Stimulated activated CD4-positive, alpha-beta T cell treated with anti-CD3 and anti-CD28 coated beads, Interleukin-1b, Interleukin-23, amount 100 ng/mL, for 24 hours (primary cell): ENCODE measurements around the gene GNLY.
"Not testable (repeated sequence)": the region's sequence is repeated elsewhere in the genome, so short reads cannot be mapped to it uniquely, and the experiment has no call there.

ENCODE experiments used
- DNase-seq, 4 experiments: peaks; one replicate each; pipeline ENCODE4 v3.0.0-alpha.2; 2020; ENCODE audit warnings: low read depth in 4 of 4, low spot score in 1 of 4

Gene GNLY

DNA sequence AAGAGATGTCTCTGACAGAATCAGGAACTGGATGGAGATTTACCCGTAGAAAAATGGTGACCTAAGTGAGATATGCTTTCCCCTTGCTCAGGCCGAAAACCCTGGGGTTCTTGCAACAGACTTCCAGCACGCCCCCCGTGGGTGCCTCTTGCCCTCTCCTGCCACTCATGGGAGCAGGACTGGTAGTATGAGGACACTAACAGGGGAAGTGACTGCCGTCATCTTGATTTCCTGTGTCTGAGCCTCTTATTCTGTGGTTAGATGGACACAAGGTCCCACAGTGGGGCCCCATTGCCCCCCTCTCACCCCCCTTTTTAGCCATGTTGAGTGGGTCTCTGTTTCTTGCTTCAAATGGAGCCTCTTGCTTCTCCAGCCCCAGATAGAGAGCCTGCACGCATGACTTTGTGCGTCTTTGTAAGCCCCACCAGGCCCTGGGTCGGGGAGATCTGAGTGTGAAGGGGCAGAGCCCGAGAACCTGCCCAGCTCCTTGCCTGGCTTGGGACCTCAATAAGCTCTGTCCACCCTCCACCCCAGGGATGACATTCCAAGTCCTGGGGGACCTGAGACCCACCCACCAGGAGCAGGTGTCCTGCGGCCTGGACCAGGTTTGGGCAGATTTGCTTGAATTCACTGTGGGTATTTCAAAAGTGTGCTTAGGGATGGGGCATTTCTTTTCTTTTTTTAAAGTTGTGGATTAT lies 12.6 kb downstream of the GNLY start:
- DNase-seq, result no peak

DNA sequence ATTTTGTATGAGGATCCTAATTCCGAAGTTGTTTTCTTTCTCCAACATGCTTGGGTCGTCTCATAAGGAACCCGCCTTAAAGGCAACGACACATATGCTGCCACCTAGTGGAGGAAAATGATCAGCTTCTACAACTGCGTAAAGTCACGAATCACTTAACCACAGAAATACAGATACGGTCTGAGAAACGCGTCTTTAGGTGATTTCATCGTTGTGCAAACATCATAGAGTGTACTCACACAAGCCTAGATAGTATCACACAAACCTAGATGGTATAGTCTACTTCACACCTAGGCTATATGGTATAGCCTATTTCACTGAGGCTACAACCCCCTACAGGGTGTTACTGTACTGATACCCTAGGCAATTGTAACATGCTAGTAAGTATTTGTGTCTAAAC lies 13.1 kb downstream of the GNLY start:
- DNase-seq, result peak; percentile 26 to 39 (median 32)

DNA sequence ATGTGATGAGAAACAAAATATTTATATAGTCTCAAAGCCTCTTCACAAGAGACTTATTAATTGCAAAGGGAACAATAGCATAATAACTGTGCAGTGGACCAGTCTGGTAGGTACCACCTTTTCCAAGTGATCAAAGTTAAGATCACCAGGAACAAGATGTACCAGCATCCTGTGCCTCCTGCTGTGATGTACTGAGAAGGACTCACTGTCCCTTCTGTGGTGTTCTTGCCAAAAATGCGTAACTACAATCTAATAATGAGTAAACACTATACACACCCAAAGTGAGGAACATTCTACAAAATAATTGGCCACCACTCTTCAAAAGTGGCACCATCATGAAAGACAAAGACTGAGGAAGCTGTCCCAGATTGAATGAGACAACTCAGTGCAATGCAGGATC lies 14.5 kb downstream of the GNLY start:
- no peak for DNase-seq

DNA sequence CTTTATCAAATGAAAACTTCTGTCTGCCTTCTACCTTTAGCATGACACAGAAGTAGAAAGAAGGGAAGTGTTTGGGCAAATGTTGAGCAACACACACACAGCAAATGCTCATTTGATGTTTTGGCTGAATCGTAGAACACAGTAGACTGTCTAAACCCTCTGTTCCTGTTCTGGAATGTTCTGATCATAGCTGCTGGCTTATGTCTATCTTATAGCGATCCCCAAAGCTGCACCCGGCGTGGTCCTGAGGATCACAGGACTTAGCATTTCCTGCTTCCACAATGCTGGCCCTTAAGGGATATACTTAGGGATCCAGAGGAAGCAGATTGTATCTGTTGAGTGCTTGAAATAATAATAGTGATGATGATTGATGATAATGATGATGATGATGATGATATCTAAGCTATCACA lies 15.2 kb downstream of the GNLY start:
- DNase-seq, result no peak

DNA sequence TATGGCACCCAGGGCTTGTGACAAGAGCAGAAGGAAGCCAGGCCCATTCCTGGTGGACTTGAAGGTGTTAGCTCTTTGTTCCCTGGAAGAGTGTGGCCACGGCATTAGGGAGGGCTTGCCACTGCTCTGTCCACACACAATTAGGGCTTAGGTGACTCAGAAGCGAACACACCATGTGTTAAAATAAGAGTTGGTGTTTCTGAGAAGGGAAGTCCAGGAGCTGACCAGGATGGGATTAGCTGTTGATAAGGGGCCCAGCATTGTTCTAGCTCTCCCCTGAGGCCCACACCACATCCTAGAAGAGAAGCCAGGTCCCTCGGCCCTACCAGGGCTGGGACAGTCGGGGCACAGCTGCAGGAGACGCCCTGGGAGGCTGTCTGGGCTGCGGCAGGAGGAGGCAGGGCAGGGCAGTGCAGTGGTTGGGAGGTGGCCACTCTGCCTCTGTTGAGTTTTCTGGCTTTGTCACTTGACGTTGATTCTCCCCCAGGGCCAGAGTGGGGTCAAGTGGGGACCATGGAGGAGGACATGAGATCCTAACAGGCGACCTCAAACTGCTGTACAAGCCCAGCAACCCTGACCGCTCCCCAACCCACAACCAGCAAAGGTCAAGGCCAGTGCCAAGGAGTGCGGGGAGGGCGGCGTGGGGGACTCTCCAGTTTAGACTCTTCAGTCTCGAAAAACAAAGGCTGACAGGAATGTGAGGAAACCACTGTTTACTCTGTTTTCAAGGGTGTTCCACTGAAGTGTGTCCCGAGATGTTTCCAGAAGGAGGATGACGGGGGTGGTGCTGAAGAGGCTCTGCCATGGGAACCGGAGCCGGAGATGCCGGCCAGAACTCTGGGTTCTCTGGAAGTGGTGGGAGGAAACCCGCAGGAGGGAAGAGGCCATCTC lies 16.8 kb downstream of the GNLY start:
- DNase-seq, result no peak

DNA sequence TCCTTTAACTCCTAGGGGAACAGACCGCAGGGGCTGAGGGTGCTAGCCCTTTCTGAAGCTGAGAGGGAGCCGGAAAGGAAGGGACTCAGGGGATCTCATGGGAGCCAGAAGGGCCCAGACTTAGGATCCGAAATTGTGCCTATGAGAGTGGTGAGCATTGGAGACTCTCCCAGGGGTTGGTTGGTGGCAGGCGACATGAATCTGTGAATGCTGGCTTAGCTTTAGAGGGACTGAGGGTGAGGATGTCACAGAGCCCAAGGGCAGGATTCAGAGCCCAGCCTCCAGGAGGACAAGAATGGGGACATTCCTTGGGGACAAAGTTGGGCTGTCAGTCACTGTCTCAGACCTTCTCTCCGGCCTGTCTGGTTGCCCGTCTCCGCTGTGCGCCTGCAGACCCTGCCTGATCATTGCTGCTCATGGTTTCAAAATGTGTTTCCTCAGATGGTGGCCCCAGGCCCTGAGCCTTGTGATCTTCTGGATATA lies 17.5 kb downstream of the GNLY start:
- DNase-seq, result no peak

DNA sequence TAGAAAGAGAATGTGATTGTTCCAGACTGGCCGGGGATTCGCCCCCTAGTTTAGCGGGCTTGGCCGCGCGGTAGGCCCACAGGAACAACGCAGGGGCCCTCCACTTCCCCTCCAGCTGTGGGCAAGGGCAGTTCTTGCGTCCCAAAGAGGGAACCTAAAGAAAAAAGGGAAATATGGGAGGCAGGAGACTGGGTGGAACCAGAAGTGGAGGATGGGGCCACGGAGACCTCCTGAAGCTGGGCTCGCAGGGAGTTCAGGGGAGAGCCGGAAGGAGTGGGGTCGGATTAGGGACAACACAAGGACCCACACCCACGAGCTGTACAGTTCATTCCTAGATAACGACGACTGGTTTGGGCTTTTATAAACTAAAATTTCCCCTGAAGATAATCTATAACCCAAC lies 18.2 kb downstream of the GNLY start:
- DNase-seq, result no peak

DNA sequence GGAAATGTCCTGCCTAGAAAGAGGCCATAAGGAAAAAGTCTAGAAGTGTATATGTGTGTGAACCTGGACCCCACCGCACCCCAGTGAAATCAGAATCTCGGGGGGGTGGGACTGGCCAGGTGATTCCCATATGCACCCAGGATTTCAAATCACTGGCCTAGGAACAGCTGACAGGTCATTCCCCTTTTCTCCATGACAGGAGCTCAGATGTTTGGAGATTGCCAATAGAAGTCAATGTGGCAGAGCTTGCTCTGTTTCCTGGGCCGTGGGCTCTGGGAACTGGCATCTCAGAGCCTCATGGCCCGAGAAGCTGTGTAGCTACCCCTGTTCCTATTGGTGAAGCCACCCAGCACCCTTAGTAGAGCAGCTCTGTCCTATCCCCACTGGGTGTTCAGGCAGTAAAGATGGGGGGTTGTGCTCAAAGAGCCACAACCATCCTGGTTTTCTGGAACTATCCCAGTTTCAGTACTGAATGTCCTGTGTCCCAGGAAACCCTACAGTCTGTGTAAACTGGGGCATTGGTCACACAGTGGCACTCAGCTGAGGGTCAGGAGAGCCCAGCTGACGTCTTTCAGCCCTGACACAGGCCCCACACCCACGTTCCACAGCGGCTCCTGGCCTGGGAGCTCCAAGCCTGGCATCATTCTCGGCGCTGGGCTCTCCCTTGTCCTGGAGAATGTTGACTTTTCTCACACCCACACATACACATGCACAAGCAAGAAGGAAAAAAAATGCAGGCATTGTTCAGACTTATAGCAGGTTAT lies 18.9 kb downstream of the GNLY start:
- no peak for DNase-seq

DNA sequence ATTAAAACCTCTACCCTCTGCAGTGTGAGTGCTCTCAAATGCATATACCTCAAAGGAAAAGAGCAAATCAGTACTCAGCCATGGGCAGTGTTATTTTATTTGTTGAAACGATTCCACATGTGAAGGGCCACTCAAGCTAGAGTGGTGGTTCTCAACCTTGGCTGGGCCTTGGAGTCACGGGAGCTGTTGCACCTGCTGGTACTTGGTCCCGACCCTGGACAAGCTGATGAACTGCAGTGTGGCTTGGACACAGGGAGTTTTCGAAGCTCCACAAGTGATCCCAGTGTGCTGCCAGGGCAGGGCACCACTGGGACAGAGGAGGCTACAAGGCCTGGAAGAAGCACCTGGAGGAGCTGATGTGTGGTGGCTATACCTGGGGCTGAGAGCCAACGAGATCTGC lies 19.7 kb downstream of the GNLY start:
- DNase-seq, result no peak

DNA sequence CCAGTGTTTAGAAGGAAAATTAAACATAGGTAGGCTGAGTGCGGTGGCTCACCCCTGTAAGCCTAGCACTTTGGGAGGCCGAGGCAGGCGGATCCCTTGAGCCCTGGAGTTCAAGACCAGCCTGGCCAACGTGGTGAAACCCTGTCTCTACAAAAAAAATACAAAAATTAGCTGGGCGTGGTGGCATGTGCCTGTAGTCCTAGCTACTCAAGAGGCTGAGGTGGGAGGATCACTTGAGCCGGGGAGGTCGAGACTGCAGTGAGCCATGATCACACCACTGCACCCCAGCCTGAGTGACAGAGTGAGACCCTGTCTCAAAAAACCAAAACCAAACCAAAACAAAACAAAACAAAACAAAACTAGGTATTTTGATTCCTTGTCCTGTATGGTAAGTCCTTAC lies 20.3 kb downstream of the GNLY start:
- DNase-seq, result not testable (repeated sequence)

DNA sequence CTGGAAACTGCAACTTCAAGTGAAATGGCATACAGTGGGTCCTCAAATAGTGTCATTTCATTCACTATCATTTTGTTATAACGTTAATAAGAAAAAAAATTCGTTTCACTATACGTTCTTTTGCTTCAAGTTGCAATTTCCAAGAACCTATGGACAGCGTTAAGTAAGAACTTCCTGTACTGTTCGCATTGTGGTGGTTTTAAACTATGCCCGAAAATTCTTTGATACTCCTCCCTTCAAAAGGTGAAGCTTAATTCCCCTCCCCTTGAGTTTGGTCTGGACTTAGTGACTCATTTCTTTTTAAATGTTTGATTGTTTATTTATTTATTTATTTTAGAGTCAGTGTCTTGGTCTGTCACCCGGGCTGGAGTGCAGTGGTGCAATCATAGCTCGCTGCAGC lies 20.7 kb downstream of the GNLY start:
- no peak for DNase-seq

DNA sequence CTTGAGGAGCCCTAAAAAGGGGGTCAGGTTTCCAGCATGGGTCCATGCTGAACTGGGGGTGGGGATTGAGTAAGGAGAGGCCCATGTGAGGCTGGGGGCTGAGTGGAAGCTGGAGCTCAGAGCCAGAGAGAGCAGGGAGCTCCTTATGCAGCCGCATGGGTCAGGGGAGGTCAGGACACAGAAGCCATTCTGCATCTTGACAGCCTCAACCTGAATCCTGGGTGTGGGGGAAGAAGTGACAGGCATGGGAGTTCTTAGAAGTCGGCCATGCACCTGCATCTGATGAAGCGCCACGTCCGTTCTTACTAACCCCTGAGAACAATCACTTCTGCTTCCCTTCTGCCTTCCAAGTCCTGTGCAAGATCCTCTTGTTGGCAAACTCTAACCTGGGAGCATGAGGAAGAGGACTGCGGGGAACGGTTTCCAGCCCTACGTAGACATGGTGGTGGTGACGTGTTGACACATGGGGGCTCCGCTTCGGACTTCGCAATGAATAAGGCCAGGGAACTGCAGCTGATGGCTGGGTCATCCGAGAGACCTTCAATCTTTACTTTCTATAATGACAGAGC lies 22.3 kb downstream of the GNLY start:
- DNase-seq, result no peak

DNA sequence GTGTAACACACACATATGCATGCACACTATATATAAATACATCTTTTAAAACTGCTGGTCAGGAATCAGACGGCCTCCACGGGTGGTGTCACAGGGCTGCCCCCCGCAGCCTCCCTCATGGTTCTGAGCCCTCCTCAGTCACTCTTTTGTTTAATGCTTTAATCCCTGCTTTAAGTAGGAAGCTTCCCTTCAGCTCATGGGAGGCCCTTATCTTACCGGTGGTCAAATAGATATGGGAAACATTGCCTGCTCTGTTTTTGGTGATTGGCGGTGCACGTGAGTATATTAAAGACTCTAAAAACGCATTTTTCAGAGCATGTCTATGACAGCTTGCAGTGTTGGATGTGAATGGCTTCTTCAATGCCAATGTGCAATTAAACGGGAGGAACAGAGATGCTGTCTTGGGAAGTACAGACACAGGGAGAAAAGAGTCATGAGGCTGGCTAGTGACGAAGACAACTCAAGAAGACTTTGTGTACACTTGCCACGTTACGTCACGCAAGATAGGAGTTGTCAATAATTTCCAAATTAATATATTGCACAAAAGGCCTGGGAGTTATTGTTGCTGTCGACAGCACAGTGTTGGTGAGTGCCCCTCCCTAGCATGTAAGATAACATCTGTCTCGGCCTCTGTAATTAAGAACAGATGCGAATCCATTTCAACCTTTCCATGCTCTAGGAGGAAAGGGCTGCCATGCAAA lies 23.3 kb downstream of the GNLY start:
- DNase-seq, result no peak

DNA sequence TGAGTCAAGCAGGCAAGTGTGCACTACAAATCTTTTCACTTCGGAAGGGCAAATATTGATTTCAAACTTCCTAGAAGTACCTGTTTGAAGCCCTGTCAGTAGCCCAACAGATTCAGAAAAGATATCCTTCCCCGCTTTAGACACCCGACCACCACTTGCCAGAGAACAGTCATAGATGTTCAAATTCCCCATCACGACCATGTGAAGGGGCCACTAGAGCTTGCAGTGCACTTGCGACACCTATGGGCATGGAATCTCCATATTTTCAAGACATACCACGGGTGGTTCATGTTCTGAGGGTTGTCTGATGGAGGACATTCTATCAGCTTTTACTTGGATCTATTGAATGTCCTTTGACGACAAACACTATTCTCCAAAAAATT lies 23.8 kb downstream of the GNLY start:
- DNase-seq, result no peak

DNA sequence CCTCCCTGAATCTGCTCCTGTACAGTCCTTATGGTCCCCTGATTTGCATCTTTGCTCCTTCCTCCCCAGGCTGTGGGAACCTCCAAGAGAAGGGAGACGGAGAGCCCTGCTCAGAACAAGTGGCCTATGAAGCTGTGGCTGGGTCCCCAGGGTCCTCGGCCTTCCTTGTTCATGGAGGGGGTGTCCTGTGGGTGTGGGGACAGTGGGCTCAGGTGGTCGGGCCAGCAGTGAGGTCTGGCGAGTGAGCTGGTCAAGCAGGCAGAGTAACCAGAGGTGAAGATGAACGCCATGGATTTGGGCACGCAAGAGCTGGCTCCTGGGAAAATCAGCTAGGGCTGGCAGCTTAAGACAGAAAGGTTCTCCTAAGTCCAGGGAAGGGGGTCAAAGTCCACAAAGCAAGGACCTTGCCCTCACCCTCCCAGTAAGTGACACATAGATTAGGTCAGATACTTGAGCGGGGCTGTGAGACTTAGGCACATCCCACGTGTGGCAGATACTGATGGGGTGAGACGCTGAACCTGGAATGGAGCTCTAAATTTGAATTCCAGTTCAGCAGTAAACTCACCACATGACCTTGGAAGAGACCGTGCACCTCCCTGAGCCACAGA lies 24.8 kb downstream of the GNLY start:
- no peak for DNase-seq

DNA sequence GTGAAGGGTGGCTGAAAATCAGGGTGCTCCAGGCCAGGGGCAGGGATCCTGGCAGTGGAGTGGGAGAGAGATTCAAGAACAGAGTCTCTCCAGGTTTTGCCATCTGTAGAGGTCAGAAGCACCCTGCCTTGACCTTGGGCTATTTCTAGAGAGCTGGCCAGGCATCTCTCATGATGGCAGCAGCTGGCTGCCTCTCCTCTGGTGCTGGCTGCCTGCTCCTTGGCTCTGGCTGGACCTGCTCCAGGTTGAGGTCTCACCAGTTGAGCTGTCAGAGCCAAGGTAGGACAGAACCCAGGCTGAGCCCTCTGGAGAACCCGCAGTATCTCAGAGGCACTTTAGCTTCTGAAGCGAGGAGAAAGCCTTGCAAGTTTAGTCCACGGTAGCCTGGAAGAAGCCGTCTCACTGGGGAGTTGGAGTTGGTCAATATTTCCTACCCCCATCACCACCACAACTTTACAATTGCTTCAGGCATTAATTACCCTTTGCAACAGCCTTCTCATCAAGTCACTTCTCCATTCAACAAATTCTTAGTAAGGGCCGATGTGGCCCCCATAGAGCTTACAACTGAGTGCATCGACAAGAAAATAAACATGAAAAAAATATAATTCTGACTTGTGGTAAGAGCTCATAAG lies 25.6 kb downstream of the GNLY start:
- no peak for DNase-seq

DNA sequence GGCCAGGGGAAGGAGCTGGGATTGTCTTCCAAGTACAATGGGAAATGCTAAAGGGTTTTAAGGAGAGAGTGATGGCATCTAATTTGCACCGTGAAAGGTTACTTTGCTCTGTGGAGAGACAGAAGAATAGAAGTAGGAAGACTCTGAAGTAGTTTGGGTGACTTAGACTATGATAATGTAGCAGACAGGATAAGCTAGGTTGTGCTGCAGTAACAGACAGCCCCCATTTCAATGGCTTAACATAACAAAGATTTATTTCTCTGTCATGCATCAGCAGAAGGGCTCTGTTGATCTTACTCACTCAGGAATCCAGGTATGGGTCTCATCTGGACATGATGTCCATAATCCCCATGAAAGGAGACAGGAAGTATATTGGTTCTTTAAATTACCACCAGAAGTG lies 26.4 kb downstream of the GNLY start:
- DNase-seq, result no peak

DNA sequence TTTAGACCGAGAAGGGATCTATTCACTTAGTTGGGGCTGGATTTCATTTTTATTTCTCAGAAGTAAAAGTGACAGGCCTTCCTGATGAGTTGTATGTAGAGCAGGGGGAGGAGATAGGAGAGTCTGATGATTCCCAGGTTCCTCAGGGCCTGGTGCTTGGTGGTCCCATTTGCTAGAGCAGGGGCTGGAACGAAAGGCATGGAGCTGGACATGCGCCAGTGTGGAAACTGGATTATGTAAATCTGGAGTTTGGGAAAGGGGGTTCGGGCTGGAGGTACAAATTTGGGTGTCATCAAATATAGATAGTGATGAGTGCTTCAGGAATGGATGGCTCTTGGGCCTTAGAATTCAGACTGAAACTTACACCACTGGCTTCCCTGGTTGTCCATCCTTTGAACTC lies 27.5 kb downstream of the GNLY start:
- no peak for DNase-seq

DNA sequence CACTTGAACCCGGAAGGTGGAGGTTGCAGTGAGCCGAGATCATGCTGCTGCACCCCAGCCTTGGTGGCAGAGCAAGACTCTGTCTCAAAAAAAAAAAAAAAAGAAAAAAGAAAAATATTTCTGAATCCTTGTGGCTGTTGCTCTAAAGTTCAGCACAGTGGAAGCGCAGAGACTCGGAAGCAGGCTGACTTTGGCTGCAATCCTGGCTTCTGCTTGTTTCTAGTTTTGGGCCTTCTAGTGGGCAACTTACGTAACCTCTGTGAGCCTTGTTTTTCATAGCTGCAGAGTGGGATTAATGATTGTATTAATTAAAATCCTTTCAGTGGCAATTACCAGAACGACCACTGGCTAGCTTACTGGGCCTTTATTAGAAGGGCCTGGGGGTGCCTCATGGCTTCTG lies 28.4 kb downstream of the GNLY start:
- DNase-seq, result no peak
